Memory B cell (primary cell): ENCODE data around the gene GJC1.
"Not testable (repeated sequence)": the region's sequence is repeated elsewhere in the genome, so short reads cannot be mapped to it uniquely, and the experiment has no call there.

Source experiments
- ATAC-seq: fragments of 150-1000 bp; cut with Tn5 transposase; 2 replicates; pipeline ENCODE4 v1.10.0; 2021; ENCODE audit warnings: low read depth, mild to moderate bottlenecking, moderate library complexity
- DNase-seq, 2 donors: peaks; one replicate each; pipeline ENCODE4 v3.0.0; 2022; ENCODE audit warnings: low spot score in 2 of 2
- H3K27ac Mint-ChIP-seq: one replicate; pipeline ENCODE4 v1.8.0; 2022; ENCODE audit warnings: mild to moderate bottlenecking, moderate library complexity, mixed read lengths
- H3K27me3 Mint-ChIP-seq: one replicate; pipeline ENCODE4 v1.8.0; 2022; ENCODE audit warnings: mixed read lengths
- H3K36me3 Mint-ChIP-seq: one replicate; pipeline ENCODE4 v1.8.0; 2022; ENCODE audit warnings: mild to moderate bottlenecking, mixed read lengths
- H3K4me1 Mint-ChIP-seq: one replicate; pipeline ENCODE4 v1.8.0; 2022; ENCODE audit warnings: mixed read lengths
- H3K4me3 Mint-ChIP-seq: one replicate; pipeline ENCODE4 v1.8.0; 2022; ENCODE audit warnings: mild to moderate bottlenecking, moderate library complexity, mixed read lengths
- H3K9me3 Mint-ChIP-seq: one replicate; pipeline ENCODE4 v1.8.0; 2022; ENCODE audit warnings: mixed read lengths

Gene GJC1

GRCh38 chr17:44759086-44759915 is 70.8 kb downstream of the GJC1 start:
- Mint-ChIP-seq H3K36me3 (no peaks in the 10 kb centered on the region), H3K27ac (no peak overlapping the region), H3K27me3 (peaks cover 15% of the 10 kb centered on the region), H3K4me3 (peak overlapping the region; percentile 43), H3K9me3 (no peaks in the 10 kb centered on the region), H3K4me1 (peaks cover 5% of the 10 kb centered on the region)
- DNase-seq: peak in 1 of 2 donors; percentile 30
- ATAC-seq: peak; percentile 26

DNA sequence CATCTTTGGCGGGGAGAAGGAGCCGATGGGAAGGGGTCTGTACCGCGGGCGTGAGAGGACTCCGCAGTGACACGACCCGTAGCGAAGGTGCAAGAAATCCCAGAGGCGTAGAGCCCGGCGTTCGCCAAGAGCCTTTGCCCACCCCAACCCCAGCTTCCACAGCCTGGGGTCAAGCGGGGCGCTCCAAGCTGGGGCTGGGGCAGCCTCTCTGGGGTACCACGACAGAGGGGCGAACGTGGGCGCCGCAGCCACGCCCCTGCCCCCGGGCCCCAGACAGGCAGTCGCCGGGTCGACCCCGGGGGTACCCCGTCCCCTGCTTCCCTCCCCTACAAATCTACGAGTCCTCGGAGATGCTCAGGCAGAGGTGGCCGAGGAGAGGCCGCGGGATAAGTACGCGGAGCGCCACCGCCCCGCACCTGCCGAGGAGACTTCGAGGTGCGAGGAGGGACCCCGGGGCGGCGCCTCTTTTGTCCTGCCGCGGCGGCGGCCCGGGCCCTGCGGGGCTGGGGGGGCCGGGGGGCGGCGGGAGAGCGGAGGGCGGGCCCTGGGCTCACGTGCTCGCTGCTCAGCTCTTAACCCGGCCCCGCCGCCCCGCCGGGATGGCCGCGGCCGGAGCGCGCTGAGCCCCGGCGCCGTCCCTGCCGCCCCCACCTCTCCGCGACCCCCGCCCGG is 71.5 kb downstream of the GJC1 start, which contains the start of gene ADAM11:
ADAM11 (plus strand) TSS at position 575 of the 672 bp plus-strand sequence. CDS start 212 bp downstream, outside the sequence.
- Mint-ChIP-seq H3K27ac (no peak within 1 kb of the TSS), H3K36me3 (peaks cover 2% of the 10 kb centered on the region)

DNA sequence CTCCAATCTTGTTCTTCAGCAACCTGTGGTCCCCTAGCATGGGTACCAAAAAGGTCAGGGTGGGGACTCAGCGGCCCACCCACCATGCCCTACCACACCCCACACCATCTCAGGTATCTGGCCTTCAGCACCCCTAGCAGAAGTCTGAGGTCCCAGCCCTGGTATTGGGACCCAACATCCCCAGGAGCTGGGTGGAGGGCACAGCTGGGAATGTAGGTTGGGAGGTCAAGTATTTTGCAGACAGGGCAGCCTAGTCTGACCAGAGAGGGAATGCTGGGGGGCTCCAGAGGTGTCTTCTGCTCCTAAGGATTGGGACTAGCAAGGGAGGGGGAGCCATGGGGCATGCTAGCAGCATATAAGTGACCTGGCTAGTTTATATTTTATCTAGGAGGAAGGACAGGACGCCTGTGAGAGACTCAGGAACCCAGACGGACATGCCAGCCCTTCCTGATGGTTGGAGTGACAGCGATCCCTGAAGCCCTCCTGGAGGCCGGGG is 72.1 kb downstream of the GJC1 start:
- H3K27me3 Mint-ChIP-seq: peaks cover 15% of the 10 kb centered on the region
- no peak for ATAC-seq
- H3K27ac Mint-ChIP-seq: no peak overlapping the region

More for the DNA sequence above, 71.5 kb downstream of the GJC1 start, which contains the start of gene ADAM11:
- DNase-seq (peak in 1 of 2 donors; percentile 31), ATAC-seq (peak; percentile 51)
- Mint-ChIP-seq H3K4me1 (peaks cover 5% of the 10 kb centered on the region), H3K9me3 (no peaks in the 10 kb centered on the region), H3K27me3 (peaks cover 15% of the 10 kb centered on the region), H3K4me3 (peak within 1 kb of the TSS; percentile 65)

GRCh38 chr17:44757045-44757917 is 72.8 kb downstream of the GJC1 start:
- Mint-ChIP-seq H3K4me1 (peaks cover 5% of the 10 kb centered on the region), H3K4me3 (no peak overlapping the region), H3K36me3 (peaks cover 2% of the 10 kb centered on the region), H3K9me3 (no peaks in the 10 kb centered on the region), H3K27me3 (peaks cover 15% of the 10 kb centered on the region), H3K27ac (no peak overlapping the region)
- no peak for DNase-seq
- no peak for ATAC-seq

More for the DNA sequence above, 72.1 kb downstream of the GJC1 start:
- peaks cover 2% of the 10 kb centered on the region for H3K36me3 Mint-ChIP-seq
- H3K4me1 Mint-ChIP-seq: peaks cover 5% of the 10 kb centered on the region
- DNase-seq: no peak
- H3K4me3 Mint-ChIP-seq: peak overlapping the region; percentile 65
- H3K9me3 Mint-ChIP-seq: no peaks in the 10 kb centered on the region

DNA sequence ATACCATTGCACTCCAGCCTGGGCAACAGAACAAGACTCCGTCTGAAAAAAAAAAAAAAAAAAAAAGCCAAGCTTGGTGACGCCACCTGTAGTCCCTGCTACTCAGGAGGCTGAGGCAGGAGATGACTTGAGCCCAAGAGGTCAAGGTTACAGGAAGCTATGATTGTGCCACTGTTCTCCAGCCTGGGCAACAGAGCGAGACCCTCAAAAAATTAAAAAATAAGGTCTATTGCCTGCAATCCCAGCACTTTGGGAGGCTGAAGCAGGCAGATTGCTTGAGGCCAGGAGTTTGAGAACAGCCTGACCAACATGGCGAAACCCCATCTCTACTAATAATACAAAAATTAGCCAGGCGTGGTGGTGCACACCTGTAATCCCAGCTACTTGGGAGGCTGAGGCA is 74.9 kb downstream of the GJC1 start:
- H3K27ac Mint-ChIP-seq, H3K9me3 Mint-ChIP-seq, H3K27me3 Mint-ChIP-seq, H3K4me1 Mint-ChIP-seq, DNase-seq, ATAC-seq, H3K4me3 Mint-ChIP-seq: not testable (repeated sequence)
- H3K36me3 Mint-ChIP-seq: peaks cover 11% of the 10 kb centered on the region

DNA sequence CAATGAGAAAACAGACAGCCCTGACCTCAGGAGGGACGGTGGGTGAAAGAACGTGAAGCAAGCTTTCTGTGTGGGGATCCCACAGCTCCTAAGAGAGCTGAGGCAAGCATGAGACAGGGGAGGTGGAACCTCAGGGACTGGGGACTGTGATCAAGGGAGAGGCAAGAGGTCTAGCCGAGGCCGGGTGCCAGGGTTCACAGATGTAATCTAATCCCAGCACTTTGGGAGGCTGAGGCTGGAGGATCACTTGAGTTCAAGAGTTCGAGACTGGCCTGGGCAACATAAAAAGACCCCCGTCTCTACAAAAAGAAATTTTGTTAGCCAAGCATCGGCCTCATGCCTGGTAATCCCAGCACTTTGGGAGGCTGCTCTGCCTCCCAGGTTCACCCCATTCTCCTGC is 75.8 kb downstream of the GJC1 start:
- Mint-ChIP-seq H3K36me3 (peaks cover 13% of the 10 kb centered on the region), H3K27me3 (peaks cover 7% of the 10 kb centered on the region), H3K4me3 (no peak overlapping the region), H3K9me3 (no peaks in the 10 kb centered on the region), H3K4me1 (peaks cover 5% of the 10 kb centered on the region), H3K27ac (no peak overlapping the region)
- no peak for ATAC-seq
- DNase-seq: no peak

DNA sequence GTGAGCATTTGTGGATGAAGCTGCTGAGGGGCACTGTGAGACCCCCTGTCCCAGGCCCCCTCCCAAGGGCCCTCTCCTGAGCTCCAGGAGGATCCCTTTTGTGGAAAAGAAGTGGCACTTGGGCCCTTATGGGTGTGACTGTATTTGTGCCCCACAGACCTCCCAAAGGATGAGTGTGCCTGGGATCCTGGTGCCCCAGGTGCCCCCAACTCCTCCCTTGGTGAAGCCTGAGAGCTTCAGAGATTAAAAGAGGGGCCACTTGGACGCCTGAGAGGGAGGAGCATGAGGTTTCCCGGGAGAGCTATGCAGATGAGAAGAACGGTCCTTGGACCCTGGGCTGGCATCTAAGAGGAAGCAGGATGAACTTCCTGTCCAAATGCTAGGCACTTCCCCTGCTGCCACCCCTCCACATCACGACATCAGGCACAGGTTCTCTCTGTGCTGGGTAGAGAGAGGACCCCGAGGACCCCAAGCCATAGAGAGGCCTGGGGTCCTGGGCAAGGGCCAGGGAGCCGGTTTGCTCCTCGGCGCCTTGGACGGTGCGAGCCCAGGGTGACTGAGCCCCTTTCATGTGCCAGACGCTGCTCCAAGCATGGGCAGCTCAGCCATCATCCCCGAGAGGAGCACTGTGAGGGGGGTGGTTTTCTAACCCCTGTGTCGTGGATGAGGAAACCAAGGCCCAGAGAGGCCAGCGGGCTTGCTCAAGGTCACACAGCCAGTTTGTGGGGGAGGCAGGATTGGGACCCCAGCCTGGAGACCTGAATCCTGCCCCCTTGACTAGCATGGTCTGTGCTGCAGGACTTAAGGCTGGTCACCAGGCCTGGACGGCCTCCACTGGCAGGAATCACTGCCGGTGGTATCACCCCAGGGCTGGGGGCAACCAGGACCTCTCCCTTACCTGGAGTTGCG is 76.9 kb downstream of the GJC1 start:
- no peak overlapping the region for H3K4me3 Mint-ChIP-seq

GRCh38 chr17:44751806-44752205 is 78.3 kb downstream of the GJC1 start:
- DNase-seq (no peak), ATAC-seq (no peak)
- Mint-ChIP-seq H3K9me3 (no peaks in the 10 kb centered on the region), H3K27me3 (peaks cover 2% of the 10 kb centered on the region), H3K4me3 (no peak overlapping the region), H3K36me3 (peaks cover 17% of the 10 kb centered on the region), H3K4me1 (no peaks in the 10 kb centered on the region), H3K27ac (no peak overlapping the region)

More for the DNA sequence above, 76.9 kb downstream of the GJC1 start:
- peaks cover 15% of the 10 kb centered on the region for H3K36me3 Mint-ChIP-seq
- no peak for DNase-seq
- H3K4me1 Mint-ChIP-seq: peaks cover 4% of the 10 kb centered on the region
- no peak overlapping the region for H3K27ac Mint-ChIP-seq
- ATAC-seq: no peak
- H3K27me3 Mint-ChIP-seq: peaks cover 7% of the 10 kb centered on the region
- H3K9me3 Mint-ChIP-seq: no peaks in the 10 kb centered on the region

DNA sequence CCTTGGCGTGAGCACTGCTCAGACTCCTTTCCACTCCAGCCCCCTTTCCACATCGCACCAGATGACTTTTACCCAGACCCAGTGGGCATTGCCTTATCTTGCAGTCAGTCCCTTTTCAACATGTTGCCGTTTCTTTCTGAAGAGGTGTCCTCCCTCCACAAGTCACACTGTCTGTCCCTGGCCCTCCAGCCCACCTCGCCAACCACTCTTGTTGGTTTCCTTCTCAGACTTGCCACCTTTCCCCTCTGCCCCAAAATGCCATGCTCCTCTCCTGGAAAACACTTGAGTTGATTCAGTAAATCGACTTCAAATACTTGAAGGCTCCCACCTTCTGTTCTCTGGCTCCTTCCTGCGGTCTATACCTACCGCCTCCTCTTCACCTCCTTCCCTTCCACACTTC is 78.8 kb downstream of the GJC1 start:
- Mint-ChIP-seq H3K36me3 (peaks cover 17% of the 10 kb centered on the region), H3K9me3 (no peaks in the 10 kb centered on the region), H3K27me3 (peaks cover 2% of the 10 kb centered on the region), H3K4me1 (no peaks in the 10 kb centered on the region), H3K27ac (no peak overlapping the region), H3K4me3 (no peak overlapping the region)
- DNase-seq (no peak), ATAC-seq (no peak)

DNA sequence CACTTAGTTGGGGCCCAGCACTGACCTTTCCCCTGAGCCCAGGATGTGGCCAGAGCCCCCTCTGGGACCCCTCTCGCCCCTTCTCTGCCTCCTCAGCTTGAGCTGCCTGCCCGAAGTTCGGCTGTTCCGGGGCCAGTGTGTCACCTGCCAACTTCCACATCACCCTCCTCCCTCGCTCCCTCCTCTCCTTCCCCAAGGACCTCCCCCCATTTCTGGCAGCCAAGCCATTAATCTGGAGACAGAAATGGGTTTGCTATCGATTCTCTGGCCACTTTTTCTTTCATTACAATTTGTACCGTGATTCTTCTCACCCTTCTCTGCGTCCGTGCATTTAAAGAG is 80.1 kb downstream of the GJC1 start:
- H3K36me3 Mint-ChIP-seq: peaks cover 17% of the 10 kb centered on the region
- no peak overlapping the region for H3K4me3 Mint-ChIP-seq
- DNase-seq (no peak), ATAC-seq (no peak)
- no peak overlapping the region for H3K27ac Mint-ChIP-seq
- H3K4me1 Mint-ChIP-seq: no peaks in the 10 kb centered on the region
- H3K27me3 Mint-ChIP-seq: peaks cover 2% of the 10 kb centered on the region
- H3K9me3 Mint-ChIP-seq: no peaks in the 10 kb centered on the region

DNA sequence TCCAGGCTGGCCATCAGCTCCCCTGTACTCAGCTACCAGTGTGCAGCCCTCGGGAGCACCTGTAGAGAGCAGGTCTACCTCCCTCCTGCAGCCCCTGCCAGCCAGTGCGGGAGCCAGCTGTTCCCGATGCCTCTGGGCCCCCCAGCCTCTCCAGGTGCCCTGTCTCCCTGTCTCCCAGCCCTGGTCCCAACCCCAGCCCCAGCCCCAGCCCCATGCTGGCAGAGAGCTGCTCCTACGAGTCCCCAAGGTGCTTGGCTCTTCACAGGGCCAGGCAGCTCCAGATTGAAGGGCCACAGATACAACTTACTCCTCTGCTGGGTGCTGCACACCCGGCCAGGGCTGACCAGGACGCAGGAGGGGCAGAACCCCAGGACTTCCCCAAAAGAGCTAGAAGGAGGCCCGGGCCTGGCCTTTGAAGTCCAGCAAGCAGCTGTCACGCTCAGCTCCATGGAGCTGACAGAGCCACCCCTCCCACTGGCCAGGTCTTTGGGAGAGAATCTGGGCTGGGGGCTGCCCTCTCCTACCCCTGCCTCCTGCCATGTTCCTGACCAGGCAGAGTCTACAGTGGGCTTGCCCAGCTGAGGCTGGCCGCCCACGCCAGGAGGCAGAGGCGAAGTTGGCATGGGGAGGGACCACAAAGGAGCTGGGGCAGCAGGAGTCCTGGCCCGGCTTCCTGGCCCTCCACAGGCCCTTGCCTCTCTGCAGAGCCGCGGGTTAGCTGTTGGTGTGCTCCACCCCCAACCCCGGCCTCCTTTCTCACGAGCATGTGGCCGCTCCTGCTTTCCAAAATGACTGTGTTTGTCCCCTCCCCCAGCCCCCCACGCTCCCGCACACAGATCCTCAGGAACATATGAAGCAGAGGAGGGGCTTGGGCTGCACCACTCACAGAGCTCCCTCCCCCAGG is 80.8 kb downstream of the GJC1 start:
- no peaks in the 10 kb centered on the region for H3K4me1 Mint-ChIP-seq
- H3K36me3 Mint-ChIP-seq: peaks cover 17% of the 10 kb centered on the region
- no peak for DNase-seq
- peaks cover 2% of the 10 kb centered on the region for H3K27me3 Mint-ChIP-seq
- ATAC-seq: no peak
- H3K9me3 Mint-ChIP-seq: no peaks in the 10 kb centered on the region
- no peak overlapping the region for H3K27ac Mint-ChIP-seq
- no peak overlapping the region for H3K4me3 Mint-ChIP-seq
